GM19043 (cell line): ENCODE measurements around the gene TTC21B.

Experiments used
- ATAC-seq: cut with Tn5 transposase; IDR thresholded peaks from one replicate; pipeline ENCODE4 v1.9.1; 2021; ENCODE audit warnings: low read depth; ENCODE audit not compliant: unreplicated experiment

TTC21B gene

DNA sequence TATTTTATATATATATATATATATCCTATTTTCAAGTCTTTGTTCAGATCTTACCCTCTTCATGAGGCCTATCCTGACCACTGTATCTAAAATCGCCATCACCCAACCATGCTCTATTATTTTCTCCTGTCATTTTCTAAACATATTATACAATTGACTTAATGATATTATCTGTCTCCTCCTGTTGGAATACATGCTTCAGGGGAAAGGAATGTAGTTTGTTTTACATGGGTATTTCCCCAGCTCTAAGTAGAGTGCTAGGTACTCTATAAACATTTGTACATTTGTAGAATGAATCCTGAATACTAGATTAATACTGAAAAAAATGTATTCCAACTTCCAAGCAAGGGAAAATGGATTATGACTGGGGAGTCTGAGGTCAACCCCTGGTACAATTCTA is 26.2 kb downstream of the TTC21B start:
- ATAC-seq: no peak

DNA sequence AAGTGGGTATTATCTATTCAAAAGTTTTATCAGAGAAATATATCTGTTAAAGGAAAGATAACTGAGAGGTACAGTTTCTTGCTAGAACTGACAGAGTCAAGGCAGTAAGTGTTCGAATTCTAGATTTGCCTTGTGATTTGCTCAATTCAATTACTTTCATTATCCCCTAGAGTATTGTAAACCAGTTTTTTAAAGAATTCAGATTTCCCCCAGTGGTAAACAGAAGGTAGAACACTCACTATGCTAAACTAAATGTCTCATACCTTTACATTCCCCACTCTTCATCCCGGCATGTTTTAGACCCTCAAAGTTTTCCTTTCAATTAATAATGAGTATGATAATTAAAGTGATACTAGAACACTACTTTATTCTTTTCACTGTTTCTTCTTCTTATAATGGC is 28.6 kb downstream of the TTC21B start:
- no peak for ATAC-seq

DNA sequence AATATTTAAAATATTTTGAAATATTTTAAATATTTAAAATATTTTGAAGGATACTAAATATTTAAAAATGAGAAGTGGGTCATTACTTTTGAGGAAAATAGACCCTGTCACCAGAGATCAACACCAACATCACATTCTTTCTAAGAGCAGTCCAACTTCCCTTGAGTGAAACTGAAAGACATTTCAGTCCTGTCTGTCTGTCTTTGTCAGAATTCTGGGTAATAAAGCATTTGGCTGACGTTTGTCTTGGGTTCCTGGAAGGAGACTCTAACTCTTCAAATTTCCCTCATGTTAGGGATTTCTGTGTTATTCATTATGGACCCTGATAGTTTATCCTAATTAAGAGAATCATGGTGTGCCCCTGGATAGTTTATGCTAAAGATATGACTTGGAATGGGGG is 32.8 kb downstream of the TTC21B start:
- ATAC-seq: no peak

DNA sequence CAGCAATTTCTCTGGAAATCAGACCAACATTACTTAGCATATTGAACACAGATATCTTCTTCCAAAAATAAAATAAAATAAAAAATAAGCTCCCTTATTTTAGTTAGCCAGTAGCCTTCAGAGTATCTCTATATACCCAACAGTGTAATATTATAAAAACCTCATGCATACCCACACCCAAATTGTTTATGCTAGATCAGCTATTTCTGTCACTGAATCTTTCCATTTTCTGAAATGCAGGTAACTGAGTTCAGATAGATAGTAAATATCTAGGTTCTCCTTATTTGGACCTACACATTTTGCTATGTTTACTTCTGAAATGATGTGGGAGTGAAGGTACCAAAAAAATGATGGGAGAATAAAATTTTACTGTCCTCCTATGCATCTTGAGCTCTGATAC is 39.9 kb downstream of the TTC21B start:
- ATAC-seq: no peak

DNA sequence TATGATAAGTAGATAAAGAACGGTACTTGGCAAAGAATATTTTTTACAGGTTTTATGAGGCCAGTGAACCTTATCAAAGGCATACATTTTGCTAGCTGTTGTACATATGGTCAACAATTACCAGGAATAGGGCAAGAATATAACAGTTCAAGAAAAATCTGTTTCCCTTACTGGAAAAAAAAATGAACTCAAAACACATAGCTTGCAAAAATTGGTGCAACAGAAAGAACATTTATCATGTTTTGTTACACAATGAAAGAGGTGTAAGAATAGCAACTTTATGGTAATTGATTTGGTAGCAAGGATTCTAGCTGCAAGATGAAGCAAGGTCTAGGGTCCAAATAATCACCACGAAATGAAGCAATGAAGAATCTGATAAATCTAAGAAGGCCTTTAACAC is 41.6 kb downstream of the TTC21B start:
- no peak for ATAC-seq

DNA sequence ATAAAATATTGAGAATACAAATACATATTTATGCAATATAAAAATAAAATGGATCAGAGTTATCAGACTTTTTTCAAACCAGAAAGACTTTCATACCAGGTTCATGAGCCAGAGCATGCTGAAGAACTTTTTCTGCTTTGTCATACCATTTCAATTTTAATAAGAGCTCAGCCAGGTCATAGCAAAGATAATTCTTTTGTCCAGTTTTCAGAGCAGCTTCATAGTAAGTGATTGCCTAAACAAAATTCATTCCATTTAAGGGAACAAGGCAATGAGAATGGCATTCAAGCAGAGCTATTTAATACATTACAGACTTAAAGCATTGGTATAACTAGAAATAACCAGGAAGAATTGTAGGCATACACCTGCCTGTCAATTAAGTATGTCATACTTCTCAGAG is 42.3 kb downstream of the TTC21B start:
- no peak for ATAC-seq

DNA sequence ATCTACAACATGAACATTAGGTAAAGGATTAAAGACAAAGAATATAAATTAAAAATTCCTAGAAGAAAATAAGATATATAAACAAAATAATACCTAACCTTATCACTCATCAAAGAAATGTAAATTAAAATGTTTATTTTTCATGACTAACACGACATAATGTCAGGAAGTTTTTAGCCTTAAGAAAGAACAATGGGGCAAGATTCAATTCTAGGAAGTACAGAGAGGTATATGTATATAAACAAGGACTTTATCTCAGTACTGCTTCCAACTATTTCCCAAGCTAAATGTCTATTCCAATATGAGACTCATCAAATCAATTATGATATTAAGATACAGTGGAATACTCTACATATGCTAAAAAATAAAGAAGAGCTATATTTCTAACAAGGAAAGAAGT is 44.1 kb downstream of the TTC21B start:
- ATAC-seq: no peak

DNA sequence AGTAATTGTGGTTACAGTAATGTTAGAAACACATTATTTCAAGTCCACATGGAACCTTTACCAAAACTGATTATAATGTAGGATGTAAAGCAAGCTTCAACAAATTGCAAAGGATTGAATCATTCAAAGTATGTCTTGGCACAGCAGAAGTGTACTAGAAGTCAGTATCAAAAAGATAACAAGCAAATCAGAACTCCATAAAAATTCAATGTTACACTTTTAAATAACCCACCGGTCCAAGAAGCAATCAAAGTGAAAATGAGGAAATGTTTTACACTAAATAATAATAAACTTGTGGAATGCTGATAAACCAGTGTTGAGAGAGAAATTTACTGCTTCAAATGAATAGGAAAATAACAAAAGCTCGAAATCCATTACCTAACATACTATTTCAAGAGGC is 47.7 kb downstream of the TTC21B start:
- no peak for ATAC-seq

DNA sequence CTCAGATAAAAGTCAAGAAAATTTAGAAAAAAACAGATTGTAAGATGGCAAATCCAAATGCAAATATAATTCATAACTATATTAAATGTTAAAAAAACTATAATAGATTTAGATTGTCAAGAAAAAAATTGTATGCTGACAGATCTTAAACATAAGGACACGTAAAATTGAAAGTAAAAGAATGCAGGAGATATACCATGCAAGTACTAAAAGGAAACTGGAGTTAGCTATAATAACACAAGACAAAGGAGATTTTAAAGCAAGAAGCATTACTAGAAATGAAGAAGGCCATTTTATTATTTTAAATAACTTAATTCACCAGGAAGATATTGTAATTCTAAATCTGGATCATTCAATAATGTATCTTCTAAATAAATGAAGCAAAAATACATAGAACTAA is 48.3 kb downstream of the TTC21B start:
- no peak for ATAC-seq

DNA sequence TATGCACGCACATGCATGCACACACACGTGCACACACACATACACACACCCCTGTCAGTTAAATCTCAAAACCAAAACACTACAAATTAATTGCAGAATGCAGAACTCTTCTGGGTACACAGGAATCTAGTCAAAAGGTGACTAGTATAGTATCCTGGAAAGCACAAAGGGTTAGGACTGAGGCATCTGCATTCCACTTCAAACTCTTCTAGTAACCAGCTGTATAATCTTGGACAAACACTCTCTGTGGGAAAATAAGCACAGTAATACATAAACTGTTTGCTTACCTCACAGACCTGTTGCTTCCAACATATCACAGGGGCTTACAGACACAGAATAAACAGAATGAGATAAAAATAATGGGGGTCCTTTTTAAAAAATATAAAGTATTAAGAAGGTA is 49.1 kb downstream of the TTC21B start:
- no peak for ATAC-seq

DNA sequence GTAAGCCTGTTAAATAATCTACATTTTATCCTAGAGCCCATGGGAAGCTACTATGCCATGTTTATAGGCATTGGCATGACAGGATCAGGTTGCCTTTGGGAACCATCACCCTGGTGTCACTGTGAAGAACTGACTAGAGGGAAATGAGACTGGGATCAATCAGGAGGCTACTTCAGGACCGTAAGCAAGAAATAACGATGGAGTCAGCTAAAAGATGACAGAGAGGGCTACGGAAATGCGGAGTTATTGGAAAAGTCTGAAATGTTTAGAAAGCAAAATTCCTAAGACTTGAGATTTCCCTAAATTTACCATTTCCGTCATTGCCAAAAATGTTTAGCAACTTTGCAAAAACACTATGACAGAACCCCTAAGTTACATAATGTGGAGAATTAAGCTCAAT is 50.2 kb downstream of the TTC21B start:
- no peak for ATAC-seq

DNA sequence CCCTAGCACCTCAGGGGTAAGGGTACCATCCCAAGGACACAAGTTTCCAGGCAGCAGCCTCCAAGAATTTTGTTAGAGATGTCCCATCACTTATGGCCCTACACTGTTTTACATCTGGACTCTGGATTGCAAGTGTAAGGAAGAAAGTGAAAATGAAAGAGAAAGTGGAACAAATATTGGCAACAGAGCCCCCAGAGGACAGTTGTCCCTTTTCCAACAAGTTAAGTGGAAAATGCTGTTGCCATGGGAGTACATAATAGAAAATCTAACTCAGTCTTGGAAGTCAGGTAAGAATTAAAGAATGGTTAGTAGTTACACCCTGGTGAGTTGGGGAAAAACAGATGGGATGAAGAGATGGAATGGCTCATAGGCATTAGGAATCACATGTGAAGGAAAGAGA is 50.6 kb downstream of the TTC21B start:
- ATAC-seq: no peak

DNA sequence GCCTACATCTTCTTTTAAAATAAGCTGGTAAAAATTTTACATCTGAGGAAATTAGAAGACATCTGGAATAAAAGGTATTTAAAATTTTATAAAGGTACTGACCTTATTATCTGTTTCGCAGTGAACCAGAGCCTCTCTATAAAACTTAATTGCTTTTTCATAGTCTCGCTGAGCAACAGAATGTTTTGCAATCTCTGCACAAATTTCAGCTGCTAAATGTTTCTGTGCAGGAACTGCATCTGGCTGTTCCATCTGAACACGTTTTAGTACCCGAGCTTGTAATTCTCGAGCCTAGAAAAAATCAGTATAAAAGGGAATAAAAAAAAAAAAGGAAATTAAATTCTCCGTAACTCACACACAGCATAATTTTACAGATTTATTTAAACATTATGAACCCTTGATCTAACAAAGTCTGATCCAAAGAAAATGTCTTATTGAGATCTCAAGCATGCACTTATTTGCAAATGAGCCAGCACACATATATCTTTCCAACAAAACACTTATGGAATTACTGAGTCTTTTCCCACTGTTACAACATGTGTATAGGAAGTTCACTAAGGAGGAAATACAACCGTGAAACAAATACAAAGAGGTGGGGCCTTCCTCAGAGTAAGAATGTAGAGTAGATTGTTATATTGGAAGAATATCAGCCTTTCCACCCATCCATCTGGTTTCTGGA is 51.8 kb downstream of the TTC21B start:
- ATAC-seq: no peak

DNA sequence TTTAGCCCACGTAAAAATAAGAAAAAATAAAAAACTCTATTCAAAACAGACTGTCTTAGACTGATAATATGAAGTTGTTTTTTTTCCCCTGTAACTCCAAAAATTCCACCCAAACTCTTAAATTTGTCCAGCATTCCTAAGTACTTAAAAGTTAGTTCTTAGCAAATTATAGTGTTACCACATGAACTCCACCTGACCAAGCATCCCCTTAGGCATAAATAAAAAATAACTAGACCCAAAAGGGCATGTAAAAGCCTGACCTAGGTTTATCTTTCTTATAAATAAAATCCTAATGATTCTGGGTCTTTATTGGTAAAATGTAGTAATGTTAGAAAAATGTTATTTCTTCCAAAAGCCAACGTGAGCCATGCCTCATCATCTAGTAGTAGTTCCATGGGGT is 54.3 kb downstream of the TTC21B start:
- no peak for ATAC-seq

DNA sequence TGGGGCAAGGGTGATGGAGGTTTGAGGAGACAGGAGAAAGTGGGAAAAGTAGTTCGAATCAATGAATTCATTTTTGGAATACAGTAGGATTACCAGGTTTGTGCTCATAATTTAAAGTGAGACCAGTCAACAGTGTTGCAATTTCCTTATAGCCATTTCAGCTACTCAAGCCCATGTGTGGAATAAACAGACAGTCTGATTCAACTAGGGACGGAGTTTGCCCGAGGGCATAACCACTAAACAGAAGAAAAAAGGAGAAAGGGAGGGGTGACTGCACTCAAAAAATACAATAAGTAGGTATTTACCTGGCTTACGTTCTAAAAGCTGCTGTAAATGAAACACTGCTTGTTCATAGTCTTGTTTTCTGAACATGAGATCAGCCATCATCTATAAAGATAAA is 55.2 kb downstream of the TTC21B start:
- ATAC-seq: no peak

DNA sequence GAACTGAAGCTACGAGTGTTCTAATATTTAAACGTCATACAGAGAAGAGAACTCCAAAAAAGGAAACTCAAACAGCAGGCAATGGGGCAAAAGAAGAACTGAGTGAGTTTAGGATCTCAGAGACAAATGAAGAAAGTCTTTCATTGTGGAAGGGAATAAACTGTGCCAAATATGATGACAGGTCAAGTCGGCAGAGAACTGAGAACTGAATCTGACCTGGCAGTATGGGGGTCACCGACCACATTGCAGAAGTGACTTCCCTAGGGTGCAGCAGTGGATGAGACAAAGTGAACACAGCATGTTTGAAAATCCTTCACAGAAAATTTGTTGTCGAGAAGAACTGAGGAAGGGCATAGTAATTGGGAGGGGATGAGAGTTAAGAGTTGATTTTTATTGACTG is 55.9 kb downstream of the TTC21B start:
- peak; percentile 58 for ATAC-seq

DNA sequence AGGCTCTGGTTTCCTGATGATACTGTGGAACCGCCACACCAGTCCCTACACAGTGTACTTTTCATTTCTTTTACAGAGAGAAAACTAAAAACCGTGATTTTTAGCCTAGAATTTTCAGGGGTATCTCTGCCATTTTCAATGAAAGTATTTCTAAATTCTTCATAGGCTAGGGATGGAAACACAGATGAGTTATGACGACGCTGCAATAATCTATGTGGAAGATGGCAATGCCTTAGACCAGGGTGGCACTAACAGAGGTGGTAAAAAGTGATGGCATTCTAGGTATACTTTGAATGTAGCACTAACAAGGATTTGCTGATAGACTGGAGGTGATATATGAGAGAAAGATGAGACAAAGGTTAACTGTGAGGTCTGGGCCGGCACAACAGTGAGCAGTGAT is 56.5 kb downstream of the TTC21B start:
- no peak for ATAC-seq

DNA sequence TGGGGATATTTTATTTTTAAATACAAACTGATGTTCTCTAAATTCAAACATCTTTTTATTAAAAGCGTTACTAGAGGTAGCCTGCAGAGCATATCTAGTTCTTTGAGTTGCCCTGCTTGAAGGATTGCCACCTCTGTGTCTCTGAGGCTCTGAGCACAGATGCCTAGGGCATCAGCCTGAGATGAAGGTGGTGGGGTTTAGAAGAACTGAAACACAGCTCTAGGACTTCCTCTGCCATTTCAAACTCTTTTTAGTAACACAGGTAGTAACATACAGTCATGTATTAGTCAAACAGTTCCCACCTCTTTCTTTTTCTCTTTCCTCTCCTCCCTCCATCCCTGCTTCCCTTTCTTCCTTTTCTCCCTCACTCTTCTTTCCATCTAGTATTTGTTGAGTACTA is 57.6 kb downstream of the TTC21B start:
- ATAC-seq: peak; percentile 76

DNA sequence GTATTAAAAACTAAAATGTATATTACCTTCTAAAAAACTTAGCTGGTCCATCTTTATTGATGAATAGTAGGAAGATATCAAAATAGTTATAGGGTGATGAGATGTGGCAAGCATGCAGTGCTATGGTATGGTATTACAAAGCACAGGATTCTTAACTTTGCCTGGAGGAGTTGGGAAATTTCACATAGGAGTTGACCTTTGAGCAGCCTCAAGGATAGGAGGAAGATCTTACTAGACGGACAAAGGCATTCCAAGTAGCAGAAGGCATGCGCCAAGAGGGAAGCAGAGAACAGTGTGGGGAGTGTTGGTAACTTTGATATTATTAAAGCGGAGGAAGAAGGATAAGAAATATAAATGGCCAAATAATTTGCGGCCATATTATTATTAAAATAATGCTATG is 60.0 kb downstream of the TTC21B start:
- no peak for ATAC-seq

DNA sequence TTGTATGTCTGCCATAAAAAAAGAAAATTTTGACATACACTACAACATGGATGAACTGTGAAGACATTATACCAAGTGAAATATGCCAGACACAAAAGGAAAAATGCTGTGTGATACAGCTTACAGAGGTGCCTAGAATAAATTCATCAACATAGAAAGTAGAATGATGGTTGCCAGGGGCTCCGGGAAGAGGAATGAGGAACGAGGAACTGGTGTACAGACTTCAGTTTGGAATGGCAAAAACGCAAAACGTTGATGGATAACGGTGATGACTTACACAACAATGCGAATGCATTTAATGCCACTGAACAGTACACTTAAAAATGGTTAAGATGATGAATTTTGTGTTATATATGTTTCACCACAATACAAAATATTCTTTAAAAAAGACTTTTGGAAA is 61.0 kb downstream of the TTC21B start:
- ATAC-seq: no peak

DNA sequence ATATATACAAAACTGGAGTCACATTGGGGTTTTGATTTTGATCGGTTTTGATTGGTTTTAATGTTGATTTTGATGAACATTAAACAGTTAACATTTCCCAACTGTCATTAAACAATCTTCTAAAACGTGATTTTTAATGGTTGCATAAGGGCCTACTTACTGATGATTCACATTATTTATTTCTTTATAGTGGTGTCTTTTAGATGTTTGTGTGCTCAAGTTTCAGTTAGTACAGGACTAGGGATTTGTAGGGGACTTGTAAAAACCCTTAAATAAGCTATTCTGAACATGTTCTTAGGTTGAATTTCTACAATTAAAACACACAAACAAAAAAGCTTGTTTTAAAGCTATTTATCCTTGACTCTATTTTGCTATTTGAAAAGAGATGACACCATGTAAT is 61.6 kb downstream of the TTC21B start:
- ATAC-seq: no peak

DNA sequence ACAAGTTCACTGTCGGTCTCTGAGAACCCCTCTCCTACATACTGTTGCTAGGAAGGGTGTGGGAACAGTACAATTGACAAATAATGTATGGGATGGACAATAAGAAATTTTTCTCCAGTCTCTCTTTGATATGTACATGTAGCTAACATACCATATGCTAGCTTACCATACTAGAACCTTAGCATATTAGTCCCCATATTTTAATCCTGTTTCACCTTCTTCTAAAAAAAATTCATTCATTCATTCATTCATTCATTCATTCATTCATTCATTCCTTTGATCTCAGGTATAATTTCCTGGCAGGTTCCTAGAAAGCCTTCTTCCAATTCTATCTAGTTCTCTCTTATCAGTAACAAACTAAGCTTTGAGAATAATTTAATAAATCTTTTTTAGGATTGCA is 62.2 kb downstream of the TTC21B start:
- ATAC-seq: no peak

DNA sequence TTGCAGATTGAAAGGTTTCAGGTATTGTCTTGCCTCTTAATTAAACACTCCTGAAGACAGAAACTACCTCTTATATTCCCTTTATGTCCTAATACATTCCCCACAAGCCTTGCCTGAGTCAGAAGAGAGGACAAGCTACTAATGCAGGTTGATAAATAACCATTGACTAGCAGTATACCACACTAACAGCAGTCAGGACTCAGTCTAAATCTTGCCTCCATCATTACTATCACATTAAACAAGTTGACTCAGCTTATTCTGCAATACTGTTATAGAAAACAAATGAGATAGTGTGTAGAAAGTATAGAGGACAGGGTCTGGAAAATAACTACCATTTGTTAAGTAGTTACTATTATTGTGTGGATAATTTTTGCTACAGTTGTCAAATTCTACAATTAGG is 63.8 kb downstream of the TTC21B start:
- no peak for ATAC-seq
